ENCODE measurements around the gene STOX2.

STOX2 gene, protein sequence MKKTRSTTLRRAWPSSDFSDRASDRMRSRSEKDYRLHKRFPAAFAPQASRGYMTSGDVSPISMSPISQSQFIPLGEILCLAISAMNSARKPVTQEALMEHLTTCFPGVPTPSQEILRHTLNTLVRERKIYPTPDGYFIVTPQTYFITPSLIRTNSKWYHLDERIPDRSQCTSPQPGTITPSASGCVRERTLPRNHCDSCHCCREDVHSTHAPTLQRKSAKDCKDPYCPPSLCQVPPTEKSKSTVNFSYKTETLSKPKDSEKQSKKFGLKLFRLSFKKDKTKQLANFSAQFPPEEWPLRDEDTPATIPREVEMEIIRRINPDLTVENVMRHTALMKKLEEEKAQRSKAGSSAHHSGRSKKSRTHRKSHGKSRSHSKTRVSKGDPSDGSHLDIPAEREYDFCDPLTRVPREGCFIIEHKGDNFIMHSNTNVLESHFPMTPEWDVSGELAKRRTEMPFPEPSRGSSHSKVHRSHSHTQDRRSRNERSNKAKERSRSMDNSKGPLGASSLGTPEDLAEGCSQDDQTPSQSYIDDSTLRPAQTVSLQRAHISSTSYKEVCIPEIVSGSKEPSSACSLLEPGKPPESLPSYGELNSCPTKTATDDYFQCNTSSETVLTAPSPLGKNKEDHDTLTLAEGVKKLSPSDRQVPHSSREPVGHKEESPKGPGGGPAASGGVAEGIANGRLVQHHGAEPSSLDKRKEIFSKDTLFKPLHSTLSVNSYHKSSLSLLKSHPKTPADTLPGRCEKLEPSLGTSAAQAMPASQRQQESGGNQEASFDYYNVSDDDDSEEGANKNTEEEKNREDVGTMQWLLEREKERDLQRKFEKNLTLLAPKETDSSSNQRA (N-terminal part only)

DNA sequence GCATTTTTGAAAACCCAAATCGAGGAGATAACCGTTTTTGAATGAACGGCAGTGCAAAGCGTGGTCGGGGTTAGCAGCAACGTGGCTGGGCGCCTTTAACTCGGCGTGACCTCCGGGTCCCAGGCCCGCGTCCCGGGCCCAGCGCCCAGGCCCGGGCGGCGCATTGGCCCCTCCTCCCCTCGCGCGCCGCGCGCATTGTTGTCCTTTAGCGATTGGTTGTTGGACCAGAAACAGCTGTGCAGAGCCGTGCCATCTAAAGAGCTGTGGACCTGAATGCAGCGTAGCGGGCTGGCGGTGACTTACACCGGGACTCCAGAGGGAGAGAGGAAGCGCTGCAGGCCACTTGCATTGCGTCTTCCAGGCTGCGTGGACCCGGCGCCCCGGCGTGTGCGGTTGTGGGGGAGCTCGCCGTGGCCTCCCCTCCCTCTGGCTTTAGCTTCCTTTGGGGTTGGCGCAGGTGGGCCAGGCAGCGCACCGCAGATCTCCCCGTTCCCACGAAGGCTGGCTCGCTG, at the start of gene STOX2:
STOX2 (plus strand) TSS at position 227 of the 512 bp plus-strand sequence. CDS start 1,484 bp downstream, outside the sequence.
- no peak for DNase-seq

DNA sequence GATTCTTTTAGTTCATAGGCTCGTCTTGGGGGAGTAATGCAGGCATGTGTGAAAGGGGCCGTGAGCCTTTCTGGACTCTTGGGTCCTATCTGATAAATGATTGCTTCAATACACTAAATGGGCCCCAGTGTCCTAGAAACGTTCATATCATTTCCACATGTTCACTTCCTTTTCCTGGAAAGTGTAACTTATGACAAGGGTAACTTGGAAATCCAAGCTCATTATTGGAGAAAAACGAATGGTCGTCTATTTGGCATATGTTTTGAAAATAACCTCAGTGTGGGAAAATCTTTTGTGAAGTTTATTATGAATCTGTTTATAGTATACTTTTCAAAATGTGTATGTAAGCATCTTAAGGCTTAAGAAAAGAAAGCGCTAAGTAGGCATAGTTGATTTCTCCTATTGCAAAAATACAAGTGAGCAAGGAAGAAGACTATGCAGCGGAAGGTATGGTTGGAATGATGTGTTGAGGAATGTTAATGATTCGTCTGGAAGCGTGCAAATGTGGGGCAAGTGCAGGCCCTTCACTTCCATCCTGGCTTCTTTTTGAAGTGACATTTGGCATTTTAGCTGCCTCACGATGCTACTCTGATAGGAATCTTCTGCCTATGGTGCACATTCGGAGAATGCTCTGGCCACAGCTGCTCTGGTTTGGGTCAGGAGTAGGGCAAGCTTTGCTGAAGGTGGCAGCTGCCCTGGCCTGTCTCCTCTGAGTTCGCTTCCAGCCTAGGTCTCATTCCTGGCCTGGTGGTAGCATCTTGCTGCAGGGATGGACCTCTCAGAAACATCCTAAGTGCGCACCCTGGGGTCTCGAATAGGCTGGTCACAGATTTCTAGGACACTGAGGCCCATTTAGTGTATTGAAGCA, 49.5 kb upstream of the STOX2 start:
- DNase-seq = no peak

DNA sequence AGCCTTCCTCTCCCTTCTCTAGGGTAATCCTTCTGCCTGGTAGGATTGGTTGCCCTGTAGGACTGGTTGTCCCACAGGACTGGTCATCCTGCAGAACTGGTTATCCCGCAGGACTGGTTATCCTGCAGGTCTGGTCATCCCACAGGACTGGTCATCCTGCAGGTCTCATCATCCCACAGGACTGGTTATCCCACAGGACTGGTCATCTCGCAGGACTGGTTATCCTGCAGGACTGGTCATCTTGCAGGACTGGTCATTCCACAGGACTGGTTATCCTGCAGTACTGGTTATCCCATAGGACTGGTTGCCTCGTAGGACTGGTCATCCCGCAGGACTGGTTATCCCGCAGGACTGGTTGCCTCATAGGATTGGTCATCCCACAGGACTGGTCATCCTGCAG, 48.1 kb upstream of the STOX2 start:
- DNase-seq = no peak

DNA sequence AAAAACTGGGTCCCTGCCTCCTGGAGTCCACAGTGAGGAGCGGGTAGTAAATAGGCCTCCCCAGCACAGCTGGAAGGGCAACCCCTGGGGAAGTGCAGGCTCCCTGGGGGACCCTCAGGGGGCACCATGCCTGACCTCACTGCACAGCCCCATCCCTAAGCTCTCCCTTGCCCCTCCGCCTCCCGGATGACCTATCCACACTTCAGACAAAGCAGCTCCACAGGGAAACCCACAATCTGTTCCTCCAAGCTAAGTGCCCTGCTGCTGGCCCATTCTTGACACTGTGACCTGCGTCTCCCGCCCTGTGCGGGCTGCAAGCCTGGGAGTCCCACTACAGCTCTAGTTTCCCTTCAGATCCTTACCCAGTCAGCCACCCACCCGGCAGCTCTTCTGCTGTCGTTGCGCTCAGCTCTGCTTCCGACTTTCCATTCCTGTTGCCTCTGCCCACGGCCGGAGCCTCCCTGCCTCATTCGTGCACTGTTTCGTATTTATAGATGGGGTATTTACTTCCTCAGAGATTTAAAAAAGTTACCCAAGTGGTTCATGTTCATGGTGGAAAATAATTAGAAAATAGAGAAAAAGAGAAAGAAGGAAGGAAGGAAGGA, 47.0 kb upstream of the STOX2 start:
- DNase-seq = no peak

DNA sequence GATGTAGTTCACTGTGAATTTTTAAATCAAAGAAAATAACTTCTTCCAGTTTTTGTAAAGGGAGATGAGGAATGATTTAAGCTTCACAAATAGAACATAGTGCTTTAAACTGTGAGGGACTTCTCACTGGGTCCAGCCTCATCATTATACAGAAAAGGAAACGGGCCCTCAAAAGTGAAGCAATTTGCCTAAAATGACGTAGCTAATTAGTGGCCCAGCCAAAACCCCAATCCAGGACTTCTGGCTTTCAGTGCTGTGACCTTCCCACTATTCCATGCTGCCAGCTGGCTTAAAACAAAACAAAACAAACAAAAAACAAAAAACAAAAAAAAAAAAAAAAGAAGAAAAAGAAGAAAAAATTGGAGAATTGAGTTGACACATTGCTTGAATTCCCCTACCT, 45.0 kb upstream of the STOX2 start:
- DNase-seq = no peak

DNA sequence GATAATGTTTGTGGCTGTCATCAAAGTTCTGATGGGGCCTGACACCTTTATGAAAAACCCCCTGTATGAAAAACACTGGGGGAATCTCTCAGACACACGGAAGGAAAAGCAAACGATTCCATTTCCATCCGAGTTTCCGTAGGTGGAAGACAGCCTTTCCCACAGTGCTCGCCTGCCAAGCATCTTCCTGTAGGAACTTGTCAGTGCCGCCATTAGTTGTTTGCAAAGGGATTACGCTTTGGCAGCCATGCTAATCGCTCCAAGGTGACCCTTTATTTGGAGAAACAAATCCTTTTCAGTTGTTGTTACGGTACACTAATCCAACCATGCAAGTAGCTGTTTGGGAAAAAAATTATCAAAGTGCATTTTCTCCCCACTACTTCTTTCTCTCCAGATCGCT, 44.4 kb upstream of the STOX2 start:
- DNase-seq = no peak

DNA sequence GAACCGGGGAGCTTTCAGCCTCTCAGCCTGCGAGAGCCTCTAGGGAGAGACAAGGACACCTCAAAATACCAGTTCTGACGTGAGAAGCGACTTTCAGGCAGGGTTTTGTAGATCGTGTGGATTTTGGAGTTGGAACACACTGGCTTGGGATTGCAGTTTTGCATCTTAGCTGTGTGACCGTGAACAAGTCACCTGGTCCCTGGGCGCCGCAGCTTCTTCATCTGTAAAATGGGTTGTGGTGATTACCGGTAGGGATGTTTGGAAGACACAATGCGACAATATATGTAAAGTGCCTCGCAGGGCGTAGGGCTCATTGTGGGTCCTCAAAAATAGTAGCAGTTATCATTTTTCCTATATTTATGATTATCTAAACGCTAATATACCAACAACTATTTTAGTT, 43.7 kb upstream of the STOX2 start:
- no peak for DNase-seq

DNA sequence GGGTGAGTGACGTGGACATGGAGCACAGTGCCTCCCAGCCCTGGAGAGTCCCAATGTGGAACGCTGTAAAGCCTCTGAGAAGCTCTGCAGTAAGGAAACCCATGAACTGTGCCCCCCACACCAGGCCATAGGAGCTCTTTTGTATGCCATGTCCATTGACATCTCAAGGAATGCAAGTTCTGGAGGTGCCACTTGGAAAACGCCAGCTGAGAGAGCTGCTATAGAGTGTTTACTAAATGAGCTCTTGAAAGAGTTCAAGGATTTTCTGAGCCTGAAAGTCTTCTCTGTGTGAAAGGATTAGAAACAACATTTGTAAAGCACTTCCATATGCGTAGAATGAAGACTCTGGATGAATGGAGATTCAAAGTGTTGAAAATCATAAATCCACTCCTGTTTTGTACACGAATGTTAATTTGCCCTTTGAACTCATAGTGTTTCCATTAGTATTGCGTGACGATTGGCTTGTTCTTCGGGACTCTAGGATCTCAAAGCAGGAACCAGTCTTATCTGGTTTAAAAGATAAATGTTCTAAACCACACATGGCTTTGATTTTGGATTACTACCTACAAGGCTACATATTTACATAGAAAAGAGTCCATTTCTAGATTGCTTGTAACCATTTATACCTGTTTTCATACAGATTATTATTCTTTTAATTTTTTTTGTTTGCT, 41.8 kb upstream of the STOX2 start:
- DNase-seq = no peak

DNA sequence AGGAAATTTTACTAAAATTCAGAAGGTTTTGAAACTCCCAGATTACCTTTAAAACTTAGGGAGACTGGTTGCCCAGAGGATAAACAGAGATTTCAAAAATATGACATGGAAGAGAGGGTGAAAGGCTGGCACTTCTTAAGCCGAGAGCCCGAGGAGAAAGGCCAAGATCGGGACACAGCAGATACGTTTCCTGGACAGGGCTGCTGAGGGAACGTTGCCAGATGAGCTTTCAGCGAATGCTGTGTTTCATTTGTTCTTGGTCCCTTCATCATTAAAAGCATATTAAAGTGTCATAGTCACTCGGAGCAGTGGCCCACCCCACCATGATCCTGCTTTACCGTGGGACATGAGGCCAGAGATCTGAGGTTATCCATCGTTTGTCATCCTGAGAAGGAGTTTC, 37.9 kb upstream of the STOX2 start:
- DNase-seq = no peak

DNA sequence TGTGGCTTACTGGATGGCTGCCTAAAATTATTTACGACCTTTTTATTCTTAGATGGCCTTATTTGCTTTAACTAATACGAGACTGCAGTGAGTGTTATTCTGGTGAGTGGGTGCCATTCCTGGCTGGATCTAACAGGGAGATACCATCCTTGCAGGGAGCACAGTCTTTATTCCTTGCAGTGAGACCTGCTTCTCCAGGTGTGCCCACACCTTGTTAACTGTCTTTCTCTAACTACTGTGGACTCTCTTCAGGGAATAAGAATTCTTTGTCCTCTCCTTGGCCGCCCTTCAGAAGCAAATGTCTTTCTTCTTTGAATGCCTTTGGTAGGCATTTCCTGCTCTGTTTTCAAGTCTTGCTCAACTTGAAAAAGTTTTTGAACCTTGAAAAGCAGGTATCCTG, 34.1 kb upstream of the STOX2 start:
- DNase-seq = no peak

DNA sequence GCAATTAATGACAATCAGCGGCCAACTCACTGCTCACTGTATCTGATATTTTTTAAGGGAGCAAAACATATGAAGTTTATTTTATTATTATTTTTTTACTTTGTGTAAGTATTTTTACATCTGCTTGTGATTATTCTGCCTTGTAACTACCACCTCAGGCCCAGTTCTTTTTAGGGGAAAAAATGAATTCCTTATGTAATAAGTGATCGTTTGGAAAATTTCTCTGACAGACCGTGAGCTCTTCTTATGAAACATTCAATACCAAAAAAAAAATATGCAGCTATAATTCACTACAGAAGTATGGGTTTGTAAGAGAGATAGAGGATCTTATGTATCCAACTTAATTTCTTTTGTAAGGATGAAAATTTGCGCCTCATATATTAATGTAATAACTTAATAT, 33.5 kb upstream of the STOX2 start:
- DNase-seq = no peak

DNA sequence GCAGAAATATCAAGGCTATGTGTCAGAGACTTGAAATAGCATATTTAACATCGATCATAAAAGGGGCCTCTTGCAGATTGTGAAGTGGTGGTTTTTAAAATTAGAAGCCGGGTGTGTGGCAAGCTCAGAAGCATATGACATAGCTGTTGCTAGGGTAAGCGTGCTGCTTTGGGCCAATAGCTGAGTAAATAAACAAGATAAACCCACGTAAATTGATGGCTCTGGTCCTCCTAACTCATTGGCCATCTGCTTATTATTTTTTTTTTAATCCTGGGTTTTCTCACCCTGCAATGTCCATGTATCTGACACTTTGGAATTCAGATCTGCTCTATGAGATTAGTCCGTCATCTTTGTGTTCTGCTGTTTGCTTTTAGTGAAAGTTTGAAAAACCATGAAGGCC, 32.6 kb upstream of the STOX2 start:
- DNase-seq = no peak

DNA sequence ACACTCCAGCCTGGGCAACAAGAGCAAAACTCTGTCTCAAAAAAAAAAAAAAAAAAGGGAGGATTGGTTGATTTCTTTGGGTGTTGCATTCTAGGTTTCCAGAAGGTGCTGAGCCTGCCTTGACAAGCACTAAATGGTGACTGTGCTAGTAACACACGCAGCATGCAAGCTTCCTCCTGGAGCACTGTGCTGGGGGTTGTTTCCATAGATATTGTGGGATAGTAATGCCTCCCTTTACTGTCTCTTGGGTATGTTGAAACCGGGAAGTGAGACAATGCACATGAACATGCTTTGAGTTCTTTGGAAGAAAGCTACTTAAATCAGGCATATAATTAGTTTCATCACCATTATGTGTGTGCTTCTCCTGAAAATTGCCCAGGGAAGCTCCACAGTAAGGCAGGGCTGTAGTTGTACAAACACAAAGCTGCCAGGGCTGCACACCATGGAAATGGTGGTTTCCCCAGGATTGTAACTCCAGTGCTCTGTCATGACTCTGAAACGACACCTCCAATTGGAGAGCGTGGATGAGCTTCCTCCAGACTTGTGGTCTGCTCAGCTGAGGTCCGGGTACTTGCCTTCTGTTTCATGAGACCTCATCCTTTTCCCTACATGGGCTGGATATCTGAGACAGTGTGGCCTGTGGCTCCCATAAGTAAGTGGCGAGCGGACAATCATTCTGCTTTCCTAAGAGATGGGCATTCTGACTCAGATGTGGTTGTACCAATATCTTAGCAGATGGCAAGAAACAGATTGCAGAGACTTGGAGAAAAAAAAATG, 31.5 kb upstream of the STOX2 start:
- no peak for DNase-seq

DNA sequence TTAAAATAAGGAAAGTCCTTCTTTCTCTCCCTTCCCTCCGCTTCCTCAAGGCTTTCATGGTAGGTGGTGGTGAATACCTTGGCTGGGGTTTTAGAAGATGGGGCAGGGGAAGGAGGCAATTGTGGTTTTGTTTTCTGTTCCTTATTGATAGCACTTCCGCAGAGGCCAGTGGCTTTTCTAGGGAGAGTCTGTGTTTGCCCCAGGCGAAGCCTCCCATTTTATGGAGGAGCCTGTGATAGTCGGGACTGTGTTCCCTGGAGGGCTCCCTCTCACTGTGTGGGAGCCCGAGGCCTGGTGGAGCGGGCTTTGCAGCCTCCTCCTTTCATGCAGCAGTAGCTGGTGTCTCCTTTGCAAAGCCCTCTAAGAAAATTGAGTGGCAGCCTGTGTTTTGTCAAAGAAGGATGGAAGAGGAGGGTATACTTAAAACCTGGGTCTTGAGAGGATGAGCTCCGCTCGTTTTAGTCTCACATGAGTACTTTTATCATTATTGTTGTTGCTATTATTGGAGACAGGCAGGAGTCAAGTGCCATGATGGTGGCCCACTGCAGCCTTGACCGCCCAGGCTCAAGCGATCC, 29.8 kb upstream of the STOX2 start:
- DNase-seq = no peak

DNA sequence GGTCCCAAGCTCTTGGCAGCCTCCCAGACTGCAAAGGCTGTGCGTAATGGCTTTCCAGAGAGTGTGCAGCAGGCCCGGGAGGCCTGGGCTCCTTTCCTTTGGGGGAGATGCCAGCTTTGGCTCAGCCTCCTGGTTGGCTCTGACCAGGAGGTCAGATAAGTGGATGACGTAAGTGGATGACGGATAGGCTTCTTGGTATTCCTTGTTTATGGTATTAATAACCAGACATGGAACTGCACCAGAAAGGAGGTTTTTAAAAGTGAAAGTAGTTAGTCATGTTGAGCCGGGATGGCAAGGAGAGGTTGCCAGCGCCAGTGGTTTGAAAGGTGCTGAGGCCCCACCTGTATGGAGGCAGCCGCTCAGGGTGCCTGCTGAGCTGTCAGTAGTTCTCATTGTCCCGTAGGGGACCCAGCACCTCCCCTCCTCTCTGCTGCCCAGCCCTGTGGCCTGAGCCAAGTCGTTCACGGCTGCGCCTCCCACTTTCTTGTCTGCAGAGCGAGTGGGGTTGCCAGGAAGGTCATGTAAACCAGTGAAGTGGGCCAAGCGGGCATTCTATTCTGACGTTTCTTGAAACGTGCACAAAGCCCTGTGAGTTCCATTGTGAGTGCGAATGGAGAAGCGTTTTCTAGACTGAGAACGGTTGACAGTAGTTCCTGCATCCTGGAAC, 28.7 kb upstream of the STOX2 start:
- no peak for DNase-seq

DNA sequence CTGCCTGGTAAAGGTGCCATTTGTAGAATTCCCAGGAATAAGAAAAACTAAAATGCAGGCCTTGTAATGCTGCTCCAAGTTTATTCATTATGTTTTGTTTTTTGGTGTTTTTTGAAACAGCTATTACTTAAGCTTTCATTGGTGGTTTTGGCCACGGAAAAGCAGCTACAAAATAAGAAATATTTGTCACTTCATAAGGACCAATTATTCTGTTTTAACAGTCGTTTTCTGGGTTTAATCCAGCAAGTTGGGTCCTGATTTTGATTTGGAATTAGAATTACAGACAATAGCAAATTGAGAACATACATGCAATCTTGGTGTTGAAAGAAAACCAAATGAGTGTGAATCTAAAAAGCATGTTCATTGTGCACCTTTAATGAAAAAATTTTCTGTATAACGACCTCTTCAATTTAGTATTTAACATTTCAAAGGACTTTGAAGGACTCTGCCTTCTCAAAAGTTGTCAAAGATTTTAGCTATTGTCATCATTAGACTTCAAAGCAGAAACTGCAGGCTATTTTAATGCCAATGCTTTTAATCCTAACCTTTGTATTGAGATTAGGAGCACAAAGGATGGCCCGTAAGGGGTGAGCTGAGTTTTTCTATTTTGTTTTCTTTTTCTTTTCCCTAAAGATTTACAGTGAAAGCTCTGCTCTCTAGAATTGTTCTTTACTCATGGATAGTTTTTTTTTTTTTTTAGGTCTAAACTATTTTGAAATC, 26.7 kb upstream of the STOX2 start:
- no peak for DNase-seq

DNA sequence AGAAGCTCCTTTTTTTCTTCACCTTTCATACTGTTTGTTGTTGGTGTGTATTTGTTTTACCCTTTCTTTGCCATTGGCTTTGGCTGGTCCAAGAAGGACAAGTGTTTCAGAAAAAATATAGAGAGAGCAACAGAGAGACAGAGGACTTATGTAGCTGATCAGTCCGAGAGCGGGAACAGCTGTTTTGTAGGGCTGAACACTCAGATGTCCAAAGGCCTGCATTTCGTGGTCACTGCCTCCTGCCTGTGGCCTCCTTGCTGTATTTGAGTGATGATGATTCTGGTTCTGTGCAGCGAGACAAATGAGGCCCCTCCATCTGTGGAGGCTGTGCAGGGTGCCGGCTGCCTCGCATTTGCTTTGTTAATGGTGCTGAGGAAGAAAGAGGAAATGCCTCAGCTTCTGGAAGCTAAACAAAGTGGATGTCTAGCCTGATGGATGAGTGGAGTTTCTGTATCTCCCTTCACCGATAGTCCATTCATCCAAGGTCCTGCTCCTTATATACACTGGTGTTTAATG, 19.8 kb upstream of the STOX2 start:
- DNase-seq = no peak

DNA sequence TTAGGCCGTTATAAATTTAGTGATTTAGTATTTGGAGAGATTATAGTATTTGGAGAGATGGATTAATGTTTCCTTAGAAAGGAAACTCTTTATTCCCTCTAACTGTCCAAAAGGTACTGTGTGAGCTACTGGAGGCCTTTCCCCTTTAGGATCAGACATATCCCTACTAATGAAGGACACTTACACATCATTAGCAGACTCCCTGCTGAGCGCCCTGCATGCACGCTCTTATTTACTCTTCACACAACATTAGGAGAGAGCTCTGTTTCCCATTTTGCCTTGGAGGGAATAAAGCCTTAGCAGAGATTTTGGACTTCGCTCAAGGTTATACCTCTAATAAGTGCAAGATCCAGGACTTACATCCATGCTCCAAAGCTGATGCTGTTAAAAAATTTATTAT, 17.8 kb upstream of the STOX2 start:
- no peak for DNase-seq

DNA sequence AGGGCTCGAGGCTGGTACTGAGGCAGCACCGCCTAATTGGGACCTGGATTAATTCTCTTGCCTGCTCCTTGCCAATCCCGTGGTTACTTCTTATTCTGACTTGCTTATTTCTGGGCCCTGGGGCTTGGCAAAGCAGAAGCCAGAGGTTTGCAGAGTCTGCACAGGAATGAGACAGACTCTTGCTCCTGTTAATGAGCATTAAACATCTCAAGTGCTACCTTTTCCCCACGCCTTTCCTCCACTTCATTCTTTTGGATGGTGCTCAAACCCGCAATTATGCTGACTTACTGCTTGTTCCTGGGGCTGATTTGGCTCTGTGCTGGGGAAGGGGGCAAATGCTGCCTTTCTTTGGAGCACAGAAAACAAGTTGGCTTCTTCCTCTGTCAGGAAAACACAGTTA, 16.5 kb upstream of the STOX2 start:
- no peak for DNase-seq
